ENCODE data around the gene ACADVL. TPM values are rescaled to one million over a fixed set of nuclear protein-coding genes. Genes with fewer than 3 reads are reported as not detected.

Gene ACADVL
- total RNA-seq, 1 experiment from 2014 or later, result 558 TPM

DNA sequence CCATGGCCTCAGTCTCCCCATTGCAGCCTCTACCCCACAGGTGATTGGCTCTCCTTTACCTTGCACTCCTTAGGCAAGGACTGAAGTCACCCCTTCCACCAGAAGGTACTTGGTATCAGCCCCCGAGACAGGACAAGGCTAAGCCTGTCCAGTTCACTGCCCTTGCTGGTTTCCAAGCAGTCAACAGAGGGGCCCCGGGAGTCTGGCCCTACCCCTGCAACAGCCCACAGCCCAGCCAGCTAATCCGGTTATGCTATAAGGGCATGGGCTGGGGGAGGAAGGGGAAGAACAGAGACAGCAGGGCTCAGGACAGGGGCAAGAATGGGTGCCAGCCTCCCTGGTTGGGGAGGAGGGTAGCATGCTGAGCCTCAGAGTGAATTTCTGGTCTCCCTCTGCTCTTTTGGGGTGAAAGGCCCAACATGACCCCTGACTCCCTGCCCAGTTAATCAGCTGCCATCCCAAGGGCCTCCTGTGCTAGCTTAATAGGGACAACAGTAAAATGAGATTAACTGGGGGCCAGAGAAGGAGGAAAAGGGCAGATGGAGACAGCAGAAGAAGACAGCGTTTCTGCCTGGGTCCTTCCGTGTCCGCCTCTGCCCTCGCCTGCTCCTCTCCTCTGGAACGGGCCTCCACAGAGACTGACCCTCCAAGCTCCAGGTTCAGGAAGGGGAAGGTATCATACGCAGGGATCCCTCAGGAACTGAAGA lies 10.8 kb upstream of the ACADVL start:
- no peak for DNase-seq
- no peaks in the 10 kb centered on the region; the same call in 1 of the 2 replicates for H3K4me1 ChIP-seq (ENCODE audit: insufficient read depth, low read length)
- no peaks in the 10 kb centered on the region for H3F3A ChIP-seq (ENCODE audit: low read length, unreplicated experiment)
- no peak overlapping the region for H3K27ac ChIP-seq (ENCODE audit: low read length)
- H3K9me2 ChIP-seq (replicated peaks; ENCODE audit: low read length), result no peaks in the 10 kb centered on the region
- H3K9ac ChIP-seq (ENCODE audit: low read length), result no peak overlapping the region
- no peaks in the 10 kb centered on the region for H3K36me3 ChIP-seq (ENCODE audit: low read depth, low read length)
- H3K4me3 ChIP-seq (ENCODE audit: low read length), result no peak overlapping the region
- no peak overlapping the region for H2AFZ ChIP-seq (ENCODE audit: low read length)
- ChIA-PET CTCF (no interaction called here), POLR2A (ENCODE audit: unreplicated experiment) (no interaction called here)
- no peak for ATAC-seq
- H3K9me3 ChIP-seq (ENCODE audit: low read length), result no peaks in the 10 kb centered on the region
- H3K27me3 ChIP-seq (ENCODE audit: low read length), result no peaks in the 10 kb centered on the region
- intact Hi-C loops (cut with micrococcal nuclease), result no loop called here
- no peak overlapping the region for H3K4me2 ChIP-seq (ENCODE audit: low read length)
- no peaks in the 10 kb centered on the region for H4K20me1 ChIP-seq (ENCODE audit: low read length)
- BruUV-seq (replicated peaks), result no TSS peak
- TF ChIP-seq EZH2 (IDR thresholded peaks at IDR 0.05; ENCODE audit: low read length, unreplicated experiment) (no peak), EZH2phosphoT487 (IDR thresholded peaks at IDR 0.05; ENCODE audit: borderline replicate concordance, low read length) (no peak)
- TF ChIP-seq, protein P1, sequence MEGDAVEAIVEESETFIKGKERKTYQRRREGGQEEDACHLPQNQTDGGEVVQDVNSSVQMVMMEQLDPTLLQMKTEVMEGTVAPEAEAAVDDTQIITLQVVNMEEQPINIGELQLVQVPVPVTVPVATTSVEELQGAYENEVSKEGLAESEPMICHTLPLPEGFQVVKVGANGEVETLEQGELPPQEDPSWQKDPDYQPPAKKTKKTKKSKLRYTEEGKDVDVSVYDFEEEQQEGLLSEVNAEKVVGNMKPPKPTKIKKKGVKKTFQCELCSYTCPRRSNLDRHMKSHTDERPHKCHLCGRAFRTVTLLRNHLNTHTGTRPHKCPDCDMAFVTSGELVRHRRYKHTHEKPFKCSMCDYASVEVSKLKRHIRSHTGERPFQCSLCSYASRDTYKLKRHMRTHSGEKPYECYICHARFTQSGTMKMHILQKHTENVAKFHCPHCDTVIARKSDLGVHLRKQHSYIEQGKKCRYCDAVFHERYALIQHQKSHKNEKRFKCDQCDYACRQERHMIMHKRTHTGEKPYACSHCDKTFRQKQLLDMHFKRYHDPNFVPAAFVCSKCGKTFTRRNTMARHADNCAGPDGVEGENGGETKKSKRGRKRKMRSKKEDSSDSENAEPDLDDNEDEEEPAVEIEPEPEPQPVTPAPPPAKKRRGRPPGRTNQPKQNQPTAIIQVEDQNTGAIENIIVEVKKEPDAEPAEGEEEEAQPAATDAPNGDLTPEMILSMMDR (conservative IDR thresholded peaks at IDR 0.05; ENCODE audit: low read depth, low read length), result no peak
- peaks cover 15% of the 10 kb centered on the region for H3K79me2 ChIP-seq (ENCODE audit: low read length)

DNA sequence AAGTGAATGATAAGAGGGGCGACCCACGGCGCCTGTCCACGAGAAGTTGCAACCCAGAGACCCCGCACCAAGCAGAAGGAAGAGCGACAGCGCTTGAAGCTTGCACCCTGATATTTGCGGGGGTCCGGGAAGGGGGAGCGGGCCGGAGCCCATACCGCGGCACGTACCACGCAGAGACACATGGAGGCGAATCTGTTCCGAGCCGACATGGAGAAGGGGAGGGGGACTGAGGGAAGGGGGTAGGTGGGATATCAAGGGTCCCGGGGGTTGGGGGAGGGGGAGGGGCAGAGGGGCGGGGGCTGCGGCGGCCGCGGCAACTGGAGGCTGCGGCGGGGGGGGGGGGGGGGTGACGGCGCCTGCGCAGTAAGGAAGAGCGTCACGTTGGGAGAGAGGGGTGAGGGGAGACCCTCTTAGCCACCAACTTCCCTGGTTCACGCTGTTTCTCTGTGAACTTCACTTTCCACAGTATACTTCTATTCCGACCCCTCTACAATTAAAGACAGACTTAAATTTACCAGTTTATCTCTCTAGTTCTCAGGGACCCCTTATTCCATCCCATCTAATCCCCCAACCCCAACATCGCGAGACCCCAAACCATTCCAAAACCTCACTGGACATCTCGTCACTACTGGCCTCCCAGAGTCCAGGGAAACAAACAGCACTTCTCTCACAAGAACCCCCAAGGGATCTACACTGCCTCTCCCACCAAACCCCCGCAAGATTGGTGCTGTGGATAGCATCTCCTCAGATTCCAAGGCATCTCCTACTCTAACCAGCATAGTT lies 8.1 kb upstream of the ACADVL start:
- H3K79me2 ChIP-seq (ENCODE audit: low read length), result peaks cover 24% of the 10 kb centered on the region
- no peak overlapping the region for H3K4me3 ChIP-seq (ENCODE audit: low read length)
- H2AFZ ChIP-seq (ENCODE audit: low read length), result no peak overlapping the region
- no peak for DNase-seq
- CTCF ChIA-PET, result no interaction called here
- no peaks in the 10 kb centered on the region for H3F3A ChIP-seq (ENCODE audit: low read length, unreplicated experiment)
- POLR2A ChIA-PET (ENCODE audit: unreplicated experiment), result no interaction called here
- TF ChIP-seq EZH2phosphoT487 (IDR thresholded peaks at IDR 0.05; ENCODE audit: borderline replicate concordance, low read length) (no peak), EZH2 (IDR thresholded peaks at IDR 0.05; ENCODE audit: low read length, unreplicated experiment) (no peak)
- TF ChIP-seq, protein P1 (conservative IDR thresholded peaks at IDR 0.05; ENCODE audit: low read depth, low read length), result no peak
- H3K27ac ChIP-seq (ENCODE audit: low read length), result no peak overlapping the region
- H3K9me3 ChIP-seq (ENCODE audit: low read length), result no peaks in the 10 kb centered on the region
- no peaks in the 10 kb centered on the region for H3K27me3 ChIP-seq (ENCODE audit: low read length)
- intact Hi-C loops (cut with micrococcal nuclease), result no loop called here
- peaks cover 11% of the 10 kb centered on the region for H3K4me1 ChIP-seq (ENCODE audit: insufficient read depth, low read length)
- no TSS peak for BruUV-seq (replicated peaks)
- H3K9me2 ChIP-seq (replicated peaks; ENCODE audit: low read length), result no peaks in the 10 kb centered on the region
- no peak overlapping the region for H3K4me2 ChIP-seq (ENCODE audit: low read length)
- ATAC-seq, result no peak
- no peaks in the 10 kb centered on the region for H3K36me3 ChIP-seq (ENCODE audit: low read depth, low read length)
- H3K9ac ChIP-seq (ENCODE audit: low read length), result no peak overlapping the region
- H4K20me1 ChIP-seq (ENCODE audit: low read length), result no peaks in the 10 kb centered on the region

DNA sequence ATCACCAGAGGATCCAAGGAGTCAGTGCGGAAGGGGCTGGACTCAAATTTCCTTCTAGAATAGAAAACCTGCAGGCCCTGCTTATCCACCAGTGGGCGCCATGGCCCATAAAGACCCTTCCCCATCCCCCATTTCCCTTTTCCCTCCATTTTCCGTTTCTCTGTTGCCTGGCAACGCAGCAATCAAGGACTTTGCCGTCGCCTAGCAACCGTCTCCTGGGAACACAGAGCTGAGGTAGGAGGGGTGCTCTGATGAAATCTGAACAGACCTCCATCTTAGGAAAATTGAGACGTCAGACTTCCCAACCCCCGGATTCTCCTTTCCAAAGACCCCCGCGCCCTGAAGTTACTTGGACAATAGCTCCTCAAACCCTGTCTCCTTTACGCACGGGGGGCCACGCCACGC lies 5.8 kb upstream of the ACADVL start:
- intact Hi-C loops (cut with micrococcal nuclease), result no loop called here
- Histone ChIP-seq H3K9me3 (ENCODE audit: low read length) (no peaks in the 10 kb centered on the region), H3K36me3 (ENCODE audit: low read depth, low read length) (no peaks in the 10 kb centered on the region), H3K27me3 (ENCODE audit: low read length) (no peaks in the 10 kb centered on the region), H3K9ac (ENCODE audit: low read length) (no peak overlapping the region), H3K4me1 (ENCODE audit: insufficient read depth, low read length) (peaks cover 17% of the 10 kb centered on the region), H3K4me2 (ENCODE audit: low read length) (peak overlapping the region; percentile 82; the same call in 1 of the 2 replicates), H3K9me2 (replicated peaks; ENCODE audit: low read length) (no peaks in the 10 kb centered on the region), H3K4me3 (ENCODE audit: low read length) (no peak overlapping the region; the same call in 1 of the 2 replicates), H3K27ac (ENCODE audit: low read length) (no peak overlapping the region), H3F3A (ENCODE audit: low read length, unreplicated experiment) (no peaks in the 10 kb centered on the region), H4K20me1 (ENCODE audit: low read length) (no peaks in the 10 kb centered on the region), H3K79me2 (ENCODE audit: low read length) (peaks cover 29% of the 10 kb centered on the region), H2AFZ (ENCODE audit: low read length) (no peak overlapping the region)
- POLR2A ChIA-PET (ENCODE audit: unreplicated experiment), result no interaction called here
- CTCF ChIA-PET, result interaction anchor here (0.6 kb wide), 1 partner anchor 66 kb away, joined by 3 read pairs; no protein-coding TSS in a partner anchor
- TF ChIP-seq EZH2 (IDR thresholded peaks at IDR 0.05; ENCODE audit: low read length, unreplicated experiment), result no peak
- TF ChIP-seq, protein P1 (conservative IDR thresholded peaks at IDR 0.05; ENCODE audit: low read depth, low read length), result peak; percentile 60
- TF ChIP-seq EZH2phosphoT487 (IDR thresholded peaks at IDR 0.05; ENCODE audit: borderline replicate concordance, low read length), result no peak
- no peak for ATAC-seq
- DNase-seq, result peak; percentile 49
- BruUV-seq (replicated peaks), result no TSS peak

Data from PC-3 (cell line).